ENCODE results near the gene DUOXA2.

DNA sequence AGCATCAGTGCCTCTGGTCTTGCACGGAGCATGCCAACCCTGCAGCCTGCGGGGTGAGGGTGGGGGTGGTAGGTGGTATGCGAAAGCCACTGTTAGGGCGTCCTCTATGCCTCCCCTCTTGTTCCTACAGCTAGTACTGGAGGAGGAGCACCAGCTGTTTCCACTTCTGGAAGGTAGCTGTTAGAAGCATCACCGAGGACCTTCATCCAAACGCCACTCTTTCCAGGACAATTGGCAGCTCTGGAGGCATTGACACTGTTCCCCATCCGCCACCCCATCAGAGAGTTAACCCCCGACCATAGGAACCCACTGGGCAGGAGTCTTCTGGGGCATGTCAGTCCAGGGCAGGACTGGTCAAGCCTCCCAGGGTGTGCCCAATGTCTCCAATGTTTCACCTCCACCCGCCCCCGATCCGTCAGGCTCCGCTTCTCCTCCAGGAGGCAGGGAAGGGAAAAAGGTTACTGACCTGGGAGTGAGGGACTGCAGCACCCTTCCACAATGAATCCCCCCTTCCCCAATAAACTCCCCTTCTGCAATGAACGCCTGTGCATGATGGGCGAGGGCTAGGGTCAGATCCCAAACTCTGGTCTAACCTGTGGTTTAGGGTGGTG lies 641 bp upstream of the DUOXA2 start:
- TF ChIP-seq, protein P1, sequence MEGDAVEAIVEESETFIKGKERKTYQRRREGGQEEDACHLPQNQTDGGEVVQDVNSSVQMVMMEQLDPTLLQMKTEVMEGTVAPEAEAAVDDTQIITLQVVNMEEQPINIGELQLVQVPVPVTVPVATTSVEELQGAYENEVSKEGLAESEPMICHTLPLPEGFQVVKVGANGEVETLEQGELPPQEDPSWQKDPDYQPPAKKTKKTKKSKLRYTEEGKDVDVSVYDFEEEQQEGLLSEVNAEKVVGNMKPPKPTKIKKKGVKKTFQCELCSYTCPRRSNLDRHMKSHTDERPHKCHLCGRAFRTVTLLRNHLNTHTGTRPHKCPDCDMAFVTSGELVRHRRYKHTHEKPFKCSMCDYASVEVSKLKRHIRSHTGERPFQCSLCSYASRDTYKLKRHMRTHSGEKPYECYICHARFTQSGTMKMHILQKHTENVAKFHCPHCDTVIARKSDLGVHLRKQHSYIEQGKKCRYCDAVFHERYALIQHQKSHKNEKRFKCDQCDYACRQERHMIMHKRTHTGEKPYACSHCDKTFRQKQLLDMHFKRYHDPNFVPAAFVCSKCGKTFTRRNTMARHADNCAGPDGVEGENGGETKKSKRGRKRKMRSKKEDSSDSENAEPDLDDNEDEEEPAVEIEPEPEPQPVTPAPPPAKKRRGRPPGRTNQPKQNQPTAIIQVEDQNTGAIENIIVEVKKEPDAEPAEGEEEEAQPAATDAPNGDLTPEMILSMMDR (IDR thresholded peaks at IDR 0.05) = no peak
- no peak for TF ChIP-seq POLR2AphosphoS5 (IDR thresholded peaks at IDR 0.05; ENCODE audit: low read depth, low read length)

Data from Panc1 (cell line).